ENCODE measurements around the gene TACR2.

The TACR2 gene

DNA sequence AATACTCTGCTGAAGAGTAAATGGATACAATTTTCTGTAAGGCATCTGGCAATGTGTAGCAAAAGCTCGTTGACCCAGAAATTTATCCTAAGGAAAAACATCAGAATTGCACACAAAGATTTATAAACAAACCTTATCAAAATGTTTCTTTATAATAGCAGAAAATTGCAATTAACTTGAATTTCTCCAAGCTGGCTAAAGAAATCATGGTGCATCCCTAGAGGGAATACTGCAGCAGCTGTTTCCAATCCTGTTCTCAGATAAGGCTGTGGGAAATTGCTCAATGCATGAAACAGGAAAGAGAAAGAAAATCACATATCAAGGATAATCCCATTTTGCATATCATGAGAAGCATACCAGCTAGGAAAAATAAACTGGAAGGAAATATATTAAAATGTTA is 18.7 kb downstream of the TACR2 start:
- DNase-seq, result no peak

DNA sequence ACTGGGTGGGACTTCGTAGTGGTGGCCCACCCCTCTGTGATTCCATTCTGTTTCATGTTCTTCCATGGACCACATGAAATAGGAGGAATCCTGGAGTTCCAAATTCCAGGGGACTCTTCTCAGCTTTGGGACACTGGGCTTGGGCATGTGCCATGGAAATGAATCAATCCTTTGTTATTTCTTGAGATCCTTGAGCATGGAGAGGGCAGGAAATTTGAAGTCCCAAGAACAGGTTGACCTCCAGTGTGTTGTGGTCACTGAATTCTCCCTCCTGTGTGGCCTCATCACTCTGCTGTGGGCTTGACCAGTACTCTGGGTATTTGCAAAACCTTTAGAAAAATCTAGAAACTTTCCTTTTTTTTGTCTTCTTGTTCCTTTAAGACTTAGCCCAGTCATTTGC is 22.7 kb downstream of the TACR2 start:
- no peak for DNase-seq

DNA sequence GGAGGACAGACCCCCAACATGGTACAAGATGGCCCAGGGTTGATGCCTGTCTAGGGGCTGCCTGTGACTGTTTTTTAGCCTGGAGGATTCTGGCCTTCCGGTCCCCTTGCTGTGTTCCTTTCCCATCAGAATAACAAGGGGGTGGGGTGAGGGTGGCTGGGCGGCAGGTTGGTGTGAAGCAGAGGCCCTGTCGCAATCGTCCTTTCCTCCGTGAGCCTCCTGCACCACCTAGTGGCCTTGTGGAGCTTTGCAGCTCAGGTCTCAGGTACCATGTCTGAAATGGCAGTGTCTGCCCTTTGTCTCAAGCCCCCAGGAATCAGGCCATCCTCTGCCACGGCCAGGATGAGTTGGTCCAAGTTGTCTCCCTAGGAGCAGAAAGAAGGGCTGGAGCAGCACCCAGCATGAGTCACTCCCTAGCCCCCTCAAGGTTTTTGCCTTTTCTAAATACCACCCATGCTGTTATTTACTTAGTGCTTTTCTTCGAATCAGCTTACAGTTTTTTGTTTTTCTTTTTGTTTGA is 24.2 kb downstream of the TACR2 start:
- peak; percentile 88 for DNase-seq

DNA sequence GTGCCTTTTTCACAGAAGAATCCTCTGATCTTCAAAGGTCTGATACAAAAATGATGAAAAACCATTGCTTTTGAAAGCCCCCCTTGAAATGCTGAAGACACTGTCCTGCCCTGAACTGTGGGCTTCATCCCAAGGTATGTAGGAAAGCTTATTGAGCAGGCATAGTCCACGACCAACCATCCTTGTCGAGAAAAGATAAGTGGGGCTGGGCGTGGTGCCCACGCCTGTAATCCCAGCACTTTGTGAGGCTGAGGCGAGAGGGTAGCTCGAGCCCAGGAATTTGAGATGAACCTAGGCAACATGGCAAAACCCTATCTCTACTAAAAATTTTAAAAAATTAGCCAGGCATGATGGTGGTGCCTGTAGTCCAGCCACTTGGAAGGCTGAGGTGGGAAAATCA is 25.6 kb downstream of the TACR2 start:
- DNase-seq, result no peak

DNA sequence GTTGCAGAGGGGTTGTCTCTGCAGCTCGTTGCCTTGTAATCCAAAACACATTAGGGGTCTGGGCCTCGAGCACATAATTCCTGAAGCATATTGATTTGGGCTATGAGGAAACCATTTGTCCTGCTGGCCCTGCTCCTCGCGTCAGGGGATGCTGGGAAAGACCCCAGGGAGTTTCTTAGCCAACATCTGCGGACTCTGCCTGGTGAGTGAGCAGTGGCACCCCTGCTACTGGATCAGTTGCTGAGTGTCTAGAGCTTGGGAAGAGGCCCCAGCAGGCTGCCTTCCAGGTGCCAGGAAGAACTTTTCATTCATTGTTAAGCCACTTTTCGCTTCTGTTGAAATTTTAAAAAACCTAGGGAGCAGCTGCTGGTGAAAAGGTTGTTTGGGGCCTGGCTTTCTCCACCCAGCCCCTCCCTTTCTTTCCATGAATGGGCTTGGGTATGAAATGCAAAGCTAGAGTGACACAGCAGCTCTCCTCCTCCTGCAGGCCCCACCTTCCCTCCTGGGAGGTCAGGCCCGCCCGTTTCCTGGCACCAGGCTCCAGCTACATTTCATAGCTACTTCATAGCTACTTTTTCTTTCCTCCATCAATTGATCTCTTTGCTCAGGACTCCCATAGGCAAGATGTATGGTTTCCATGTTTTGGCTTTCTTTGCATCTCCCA is 26.8 kb downstream of the TACR2 start:
- DNase-seq, result no peak

DNA sequence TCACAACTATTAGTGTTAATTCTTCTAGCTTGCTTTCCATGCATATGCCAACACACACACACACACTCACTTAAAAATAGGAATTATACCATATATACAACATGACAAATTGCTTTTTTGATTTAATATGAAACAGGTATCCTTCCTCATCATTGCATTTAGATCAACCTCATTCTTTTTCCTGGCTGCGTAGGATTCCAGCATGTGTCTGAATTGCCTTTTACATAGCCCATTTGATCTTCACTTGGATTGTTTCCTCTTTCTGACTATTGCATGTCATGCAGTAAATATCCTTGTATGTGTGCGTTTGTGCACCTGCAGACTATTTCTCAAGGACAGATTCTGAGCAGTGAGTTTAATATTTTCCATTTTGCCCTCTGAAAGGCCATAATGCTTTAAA is 28.2 kb downstream of the TACR2 start:
- DNase-seq, result no peak

DNA sequence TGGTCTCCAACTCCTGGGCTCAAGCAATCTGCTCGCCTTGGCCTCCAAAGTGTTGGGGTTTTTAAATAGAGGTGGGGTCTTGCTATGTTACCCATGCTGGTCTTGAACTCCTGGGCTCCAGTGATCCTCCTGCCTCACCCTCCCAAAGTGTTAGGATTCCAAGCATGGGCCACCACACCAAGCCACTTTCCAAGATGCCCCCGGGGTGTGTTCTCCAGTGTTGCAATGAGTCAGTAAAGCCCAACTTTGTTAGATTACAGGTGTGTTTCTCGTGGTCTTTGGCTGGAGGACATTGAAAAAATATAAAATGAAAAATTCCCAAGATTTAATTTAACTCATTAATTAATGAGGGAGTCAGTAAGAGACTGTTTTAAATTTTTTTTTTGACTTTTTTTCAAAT is 29.2 kb downstream of the TACR2 start:
- DNase-seq, result no peak

DNA sequence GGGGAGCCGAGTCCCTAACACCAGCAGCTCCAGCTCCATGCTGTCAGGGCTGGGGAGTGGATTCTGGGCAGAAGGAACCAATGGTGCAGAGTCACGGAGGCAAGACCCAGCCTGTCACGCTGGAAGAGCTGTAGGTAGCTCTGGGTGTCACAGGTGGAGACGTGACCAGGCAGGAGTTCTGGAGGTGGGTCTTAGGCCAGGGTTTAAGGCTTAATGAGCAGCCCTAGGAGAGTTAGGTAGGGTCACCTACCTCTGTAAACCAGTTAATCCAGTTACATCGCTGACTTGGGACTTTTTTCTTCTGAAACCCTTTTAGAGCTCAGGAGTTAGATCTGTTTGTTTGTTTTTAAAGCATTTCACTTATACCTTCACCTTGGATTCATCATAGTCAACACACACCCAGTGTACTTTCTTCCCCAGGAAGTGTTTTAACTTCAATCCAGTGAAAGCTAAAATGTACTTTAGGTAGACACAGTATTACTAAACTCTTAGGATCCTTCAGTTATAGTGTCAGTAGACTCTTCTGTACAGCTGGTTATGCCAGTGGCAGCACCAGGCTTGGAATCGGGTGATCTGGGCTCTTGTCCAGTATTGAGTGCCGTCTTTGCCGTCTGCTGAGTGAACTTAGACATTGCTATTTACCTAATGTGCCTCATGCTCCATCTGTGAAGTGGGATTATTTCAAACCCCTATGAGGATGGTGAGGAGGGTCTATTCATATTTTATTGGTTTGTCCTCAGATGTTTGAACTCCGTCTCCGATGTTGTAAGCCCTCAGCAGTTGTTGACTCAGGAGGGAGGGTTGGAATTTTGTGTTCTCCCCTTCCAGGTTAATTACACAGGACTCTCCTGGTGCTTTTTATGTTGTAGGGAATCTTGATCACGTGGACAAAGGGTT is 31.0 kb downstream of the TACR2 start:
- DNase-seq, result no peak

DNA sequence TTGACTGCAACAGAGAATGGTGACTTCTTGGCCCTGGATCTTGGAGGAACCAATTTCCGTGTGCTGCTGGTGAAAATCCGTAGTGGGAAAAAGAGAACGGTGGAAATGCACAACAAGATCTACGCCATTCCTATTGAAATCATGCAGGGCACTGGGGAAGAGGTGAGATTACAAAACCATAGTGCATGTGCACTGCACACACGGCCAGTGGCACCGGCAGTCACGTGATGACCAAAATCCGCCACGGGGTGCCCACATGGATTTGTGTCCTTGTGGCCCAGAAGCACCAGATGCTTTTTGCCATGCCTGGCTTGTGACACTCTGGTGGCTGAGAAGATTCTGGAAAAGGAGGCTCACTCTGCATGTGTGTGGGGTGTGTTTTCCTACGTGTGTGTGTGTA is 32.4 kb downstream of the TACR2 start:
- no peak for DNase-seq

DNA sequence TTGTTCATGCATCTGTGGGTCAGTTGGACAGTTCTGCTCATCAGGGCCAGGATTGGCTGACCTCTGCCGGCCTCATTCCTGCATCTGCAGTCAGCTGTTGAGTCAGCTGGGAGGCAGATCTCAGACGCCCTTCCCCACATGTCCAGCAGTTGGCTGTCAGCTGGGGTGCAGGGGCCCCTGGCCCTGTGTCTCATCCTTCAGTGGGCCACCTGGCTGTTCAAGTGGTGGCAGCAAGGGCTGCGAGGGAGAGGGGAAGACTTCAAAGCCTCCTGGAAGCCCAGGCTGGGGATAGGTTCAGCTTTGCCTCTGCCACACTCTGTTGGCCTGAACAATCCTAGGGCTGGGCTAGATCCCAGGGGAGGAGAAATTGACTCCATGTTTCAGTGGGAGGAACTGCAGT is 33.2 kb downstream of the TACR2 start:
- DNase-seq, result no peak

DNA sequence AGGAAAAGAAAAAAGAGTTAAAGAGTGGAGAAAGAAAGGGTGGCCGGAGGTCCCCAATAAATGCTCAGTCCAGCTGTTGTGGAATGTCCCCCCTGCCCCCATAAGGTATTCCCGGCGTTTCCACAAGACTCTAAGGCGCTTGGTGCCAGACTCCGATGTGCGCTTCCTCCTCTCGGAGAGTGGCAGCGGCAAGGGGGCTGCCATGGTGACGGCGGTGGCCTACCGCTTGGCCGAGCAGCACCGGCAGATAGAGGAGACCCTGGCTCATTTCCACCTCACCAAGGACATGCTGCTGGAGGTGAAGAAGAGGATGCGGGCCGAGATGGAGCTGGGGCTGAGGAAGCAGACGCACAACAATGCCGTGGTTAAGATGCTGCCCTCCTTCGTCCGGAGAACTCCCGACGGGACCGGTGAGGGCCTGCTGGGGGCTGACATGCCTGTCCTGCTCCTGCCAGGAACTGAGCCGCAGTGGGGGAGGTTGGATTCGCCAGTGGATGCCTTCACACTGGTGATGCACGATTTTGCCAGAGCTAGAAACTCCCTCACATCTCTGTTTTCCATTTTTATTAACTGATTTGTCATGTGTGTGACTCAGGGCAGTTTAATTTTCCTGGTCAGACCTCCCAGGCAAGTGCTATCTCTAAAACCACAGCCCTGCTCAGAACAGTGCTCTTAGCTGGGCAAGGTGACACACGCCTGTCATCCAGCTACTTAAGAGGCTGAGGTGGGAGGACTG is 34.2 kb downstream of the TACR2 start:
- DNase-seq, result no peak

DNA sequence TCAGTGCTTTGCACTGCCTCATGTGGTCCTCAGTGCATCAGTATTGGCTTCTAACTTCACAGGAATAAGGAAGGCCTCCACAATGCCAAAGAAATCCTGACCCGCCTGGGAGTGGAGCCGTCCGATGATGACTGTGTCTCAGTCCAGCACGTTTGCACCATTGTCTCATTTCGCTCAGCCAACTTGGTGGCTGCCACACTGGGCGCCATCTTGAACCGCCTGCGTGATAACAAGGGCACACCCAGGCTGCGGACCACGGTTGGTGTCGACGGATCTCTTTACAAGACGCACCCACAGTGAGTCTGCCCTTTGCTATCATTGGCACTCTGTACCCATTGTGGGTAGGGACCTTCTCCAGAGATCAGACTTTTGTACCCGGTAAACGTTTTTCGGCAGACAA is 36.9 kb downstream of the TACR2 start:
- DNase-seq, result no peak

DNA sequence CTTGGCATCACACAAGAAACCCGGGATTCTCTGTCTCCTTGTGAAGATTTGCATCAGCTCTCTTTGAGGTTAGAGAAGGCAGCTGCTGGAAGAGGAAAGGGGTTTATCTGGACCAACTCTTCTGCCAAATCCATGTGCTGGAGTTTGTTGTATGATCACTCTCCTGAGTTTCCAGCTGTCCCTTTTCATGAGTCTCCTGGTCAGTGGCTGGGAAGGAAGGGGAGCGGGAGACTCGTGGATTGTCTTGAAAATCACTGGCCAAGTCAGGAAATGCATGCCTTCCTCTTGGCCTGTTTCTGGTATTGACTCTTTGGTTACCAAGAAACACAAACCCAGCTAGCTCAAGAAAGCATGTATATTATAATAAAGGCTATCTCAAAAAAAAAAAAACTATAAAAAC is 38.8 kb downstream of the TACR2 start:
- DNase-seq, result no peak

DNA sequence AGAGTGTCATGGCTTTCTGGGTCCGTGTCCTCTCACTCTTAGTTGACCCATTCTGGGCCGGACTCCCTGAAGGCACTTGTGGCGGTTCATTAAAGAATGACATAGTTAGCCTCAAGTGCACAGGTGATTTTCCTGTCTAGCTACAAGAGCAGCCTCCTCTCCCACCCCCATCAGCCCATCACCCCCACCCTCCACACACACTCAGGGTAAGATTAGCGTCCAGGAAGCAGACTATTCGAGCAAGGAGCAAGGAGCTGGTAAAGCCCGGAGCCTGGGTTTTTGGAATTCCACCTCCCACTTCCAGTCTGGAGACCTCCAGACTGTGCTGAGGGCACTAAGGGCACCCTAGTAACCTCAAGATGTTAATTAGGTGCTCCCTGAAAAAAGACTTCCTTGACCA is 39.5 kb downstream of the TACR2 start:
- DNase-seq, result no peak

DNA sequence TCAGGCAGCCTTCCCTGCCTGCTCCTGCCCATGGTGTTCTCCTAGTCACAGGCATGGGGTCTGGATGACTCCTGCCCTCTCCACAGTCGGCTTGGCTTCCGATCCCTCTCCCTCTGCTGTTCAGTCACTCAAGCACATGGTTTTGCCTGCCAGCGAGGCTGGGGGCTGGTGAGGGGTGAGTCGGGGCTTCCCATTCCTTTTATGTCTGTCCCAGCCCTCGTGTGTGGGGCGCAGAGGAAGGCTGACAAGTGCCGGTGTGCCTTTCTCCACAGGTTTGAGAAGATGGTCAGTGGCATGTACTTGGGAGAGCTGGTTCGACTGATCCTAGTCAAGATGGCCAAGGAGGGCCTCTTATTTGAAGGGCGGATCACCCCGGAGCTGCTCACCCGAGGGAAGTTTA is 40.1 kb downstream of the TACR2 start:
- DNase-seq, result no peak

DNA sequence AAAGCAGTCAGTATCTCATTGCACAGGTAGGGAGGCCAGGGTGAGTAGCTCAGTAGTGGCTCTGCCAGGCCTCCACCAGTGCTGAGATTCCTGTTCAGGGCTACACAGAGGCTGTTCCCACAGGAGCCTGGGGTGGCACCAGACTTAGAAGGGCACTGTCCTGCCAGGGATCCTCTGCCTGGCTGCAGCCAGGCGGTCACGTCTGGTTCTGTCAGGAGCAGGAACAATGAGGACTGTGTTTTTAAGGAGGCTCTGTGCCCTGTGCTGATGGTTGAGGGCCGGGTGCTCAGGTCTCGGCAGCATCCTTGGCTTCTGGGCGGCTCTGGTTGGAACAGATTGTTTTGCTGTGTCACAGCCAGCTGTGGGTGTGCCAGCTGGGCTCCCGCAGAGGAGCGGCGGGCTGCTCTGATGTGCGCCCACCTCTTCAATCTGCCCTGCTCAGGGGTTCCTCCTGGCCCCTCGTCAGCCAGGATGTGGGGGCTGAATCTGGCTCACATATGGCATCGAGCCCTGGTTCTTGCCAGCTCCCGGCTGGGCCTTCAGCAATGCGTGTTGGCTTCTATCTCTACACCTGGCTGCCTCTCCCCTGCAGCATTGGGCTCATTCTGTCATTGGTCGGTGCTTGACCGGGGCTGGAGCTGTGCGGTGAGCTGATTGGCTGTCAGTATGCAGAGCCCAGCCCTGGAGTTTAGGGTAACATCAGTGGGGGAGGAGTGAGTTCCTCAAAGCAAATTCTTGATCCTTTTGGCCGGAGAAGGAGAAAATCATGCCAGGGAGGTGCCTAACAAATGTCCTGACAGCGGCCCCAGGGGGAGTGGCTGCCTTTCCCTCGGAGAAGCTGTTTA is 41.2 kb downstream of the TACR2 start:
- no peak for DNase-seq

DNA sequence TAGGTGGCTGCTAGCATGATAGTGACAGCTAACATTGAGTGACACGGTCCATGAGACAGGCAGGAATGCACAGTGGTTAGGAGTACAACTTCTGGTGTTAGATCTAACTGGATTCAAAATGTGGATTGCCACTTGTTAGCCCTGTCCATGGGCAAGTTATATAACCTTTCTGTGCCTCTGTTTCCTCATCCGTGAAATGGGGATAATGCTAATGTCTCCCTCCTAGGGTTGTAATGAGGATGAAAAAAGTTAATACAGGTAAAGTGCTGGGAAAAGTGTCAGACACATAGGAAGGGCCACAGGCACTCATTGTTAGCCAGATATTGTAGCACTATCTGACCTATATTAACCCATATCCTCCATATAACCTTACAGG is 41.8 kb downstream of the TACR2 start:
- DNase-seq, result no peak

DNA sequence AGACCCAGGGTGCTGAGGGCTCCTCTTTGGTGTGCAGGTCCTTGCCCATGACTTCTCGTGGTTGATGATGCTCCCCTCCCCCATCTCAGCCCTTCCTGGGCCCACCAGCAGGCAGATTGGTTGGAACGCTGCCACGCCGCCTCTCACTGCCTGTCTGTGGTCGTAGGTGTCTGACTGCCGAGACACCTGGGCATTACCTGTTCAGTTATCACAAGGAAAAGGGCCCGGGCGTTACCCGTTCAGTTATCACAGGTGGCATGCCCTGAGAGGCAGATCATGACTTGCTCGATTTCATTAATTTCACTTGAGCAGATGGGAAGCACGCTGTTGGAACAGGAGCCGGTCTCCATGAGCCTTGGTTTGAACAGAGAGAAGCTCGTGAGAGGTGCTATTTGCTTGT is 42.5 kb downstream of the TACR2 start:
- no peak for DNase-seq

DNA sequence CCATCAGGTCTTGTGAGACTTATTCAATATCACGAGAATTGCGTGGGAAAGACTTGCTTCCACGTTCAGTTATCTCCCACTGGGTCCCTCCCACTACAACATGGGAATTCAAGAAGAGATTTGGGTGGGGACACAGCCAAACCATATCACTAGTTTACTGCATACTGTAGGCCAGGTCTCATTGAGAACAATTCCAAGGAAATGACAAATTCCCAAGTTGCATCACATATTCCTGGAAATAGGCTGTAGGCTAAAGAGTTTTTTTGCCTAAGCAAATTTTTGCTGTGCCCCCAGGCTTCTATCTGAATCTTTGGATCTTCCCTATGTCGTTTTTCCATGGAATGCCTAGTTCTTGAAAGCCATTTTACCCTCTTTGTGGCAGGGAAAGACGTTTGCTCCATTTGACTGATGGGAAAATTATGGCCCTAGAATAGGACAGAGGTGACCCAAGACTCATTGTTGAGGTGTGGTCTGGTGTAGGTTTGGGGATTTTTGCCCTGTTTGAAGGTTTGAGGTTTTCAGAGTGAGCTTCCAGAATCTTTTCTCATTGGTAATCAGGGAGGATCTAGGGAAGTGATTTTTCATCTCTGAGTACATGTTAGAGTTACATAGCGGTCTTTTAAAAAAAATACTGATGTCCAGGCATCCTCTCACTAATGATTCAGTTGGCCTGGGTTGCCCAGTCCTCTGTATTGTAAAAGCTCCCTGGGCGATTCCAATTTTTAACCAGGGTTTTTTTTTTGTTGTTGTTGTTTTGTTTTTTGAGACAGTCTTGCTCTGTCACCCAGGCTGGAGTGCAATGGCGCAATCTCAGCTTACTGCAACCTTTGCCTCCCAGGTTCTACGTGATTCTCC is 44.4 kb downstream of the TACR2 start:
- no peak for DNase-seq

DNA sequence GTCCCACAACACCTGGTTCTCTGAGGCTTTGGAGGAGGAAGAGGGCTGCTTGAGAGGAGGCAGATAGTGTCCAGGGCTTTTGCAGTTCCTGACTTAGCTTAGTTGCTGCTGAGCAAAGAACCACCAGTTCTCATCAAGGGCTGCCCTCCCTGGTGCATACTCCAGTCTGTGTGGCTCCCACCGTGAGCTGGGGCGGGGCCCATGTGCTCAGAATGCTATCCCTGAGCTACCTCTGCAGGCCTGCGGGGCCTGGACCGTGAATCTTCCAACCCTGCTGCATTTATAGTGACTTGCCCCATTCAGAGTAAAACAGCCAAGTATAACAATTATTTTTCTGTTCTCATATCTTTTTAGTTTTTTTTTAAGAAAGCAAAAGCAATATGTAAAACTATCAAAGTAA is 49.2 kb downstream of the TACR2 start:
- no peak for DNase-seq

DNA sequence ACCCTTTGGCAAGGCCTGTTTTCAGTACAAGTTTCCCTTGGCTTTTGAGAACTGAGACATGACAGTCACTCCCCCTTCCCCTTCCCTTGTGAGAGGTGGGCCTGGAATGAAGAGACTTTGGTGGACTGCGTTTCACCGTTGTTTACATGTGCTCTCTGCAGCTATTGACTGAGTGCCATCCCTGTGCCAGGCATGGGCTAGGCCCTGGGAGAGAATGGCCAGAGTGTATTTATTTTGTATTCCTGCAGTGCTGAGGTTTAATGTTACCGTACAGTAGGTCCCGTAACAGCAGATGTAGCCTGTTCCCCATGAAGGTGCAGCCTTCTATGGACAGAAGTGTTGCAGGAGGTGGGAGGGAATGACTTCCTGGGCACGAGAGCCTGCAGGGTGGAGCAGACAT is 50.0 kb downstream of the TACR2 start:
- DNase-seq, result no peak
